Measurements from ENCODE around the gene ASB3. TPM values are rescaled to one million over a fixed set of nuclear protein-coding genes. Genes with fewer than 3 reads are reported as not detected.

The ASB3 gene
- polyA plus RNA-seq, 1 experiment, result 10.9 TPM

GRCh38 chr2:53701221-53701620 is 85.5 kb downstream of the ASB3 start:
- ChIA-PET POLR2A (no interaction called here), CTCF (no interaction called here)
- TF ChIP-seq, protein P1, sequence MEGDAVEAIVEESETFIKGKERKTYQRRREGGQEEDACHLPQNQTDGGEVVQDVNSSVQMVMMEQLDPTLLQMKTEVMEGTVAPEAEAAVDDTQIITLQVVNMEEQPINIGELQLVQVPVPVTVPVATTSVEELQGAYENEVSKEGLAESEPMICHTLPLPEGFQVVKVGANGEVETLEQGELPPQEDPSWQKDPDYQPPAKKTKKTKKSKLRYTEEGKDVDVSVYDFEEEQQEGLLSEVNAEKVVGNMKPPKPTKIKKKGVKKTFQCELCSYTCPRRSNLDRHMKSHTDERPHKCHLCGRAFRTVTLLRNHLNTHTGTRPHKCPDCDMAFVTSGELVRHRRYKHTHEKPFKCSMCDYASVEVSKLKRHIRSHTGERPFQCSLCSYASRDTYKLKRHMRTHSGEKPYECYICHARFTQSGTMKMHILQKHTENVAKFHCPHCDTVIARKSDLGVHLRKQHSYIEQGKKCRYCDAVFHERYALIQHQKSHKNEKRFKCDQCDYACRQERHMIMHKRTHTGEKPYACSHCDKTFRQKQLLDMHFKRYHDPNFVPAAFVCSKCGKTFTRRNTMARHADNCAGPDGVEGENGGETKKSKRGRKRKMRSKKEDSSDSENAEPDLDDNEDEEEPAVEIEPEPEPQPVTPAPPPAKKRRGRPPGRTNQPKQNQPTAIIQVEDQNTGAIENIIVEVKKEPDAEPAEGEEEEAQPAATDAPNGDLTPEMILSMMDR (IDR thresholded peaks at IDR 0.05; ENCODE audit: insufficient read depth, low read depth, low read length), result no peak
- H3K4me3 ChIP-seq (ENCODE audit: low read depth, low read length), result no peak overlapping the region
- no peak for DNase-seq (ENCODE audit: low read depth)
- no peaks in the 10 kb centered on the region for H3K27me3 ChIP-seq (ENCODE audit: control insufficient read depth, insufficient read depth, low read length)
- H3K36me3 ChIP-seq (ENCODE audit: control insufficient read depth, insufficient read depth, low read length), result no peaks in the 10 kb centered on the region

- no peaks in the 10 kb centered on the region for H3K27me3 ChIP-seq (ENCODE audit: control insufficient read depth, insufficient read depth, low read length)
- ChIA-PET POLR2A (no interaction called here), CTCF (no interaction called here)
- TF ChIP-seq, protein P1 (IDR thresholded peaks at IDR 0.05; ENCODE audit: insufficient read depth, low read depth, low read length), result no peak
- H3K36me3 ChIP-seq (ENCODE audit: control insufficient read depth, insufficient read depth, low read length), result no peaks in the 10 kb centered on the region
- no peak overlapping the region for H3K4me3 ChIP-seq (ENCODE audit: low read depth, low read length)
- DNase-seq (ENCODE audit: low read depth), result no peak
These were observed 89.1 kb downstream of the ASB3 start for GRCh38 chr2:53697686-53698085.

DNA sequence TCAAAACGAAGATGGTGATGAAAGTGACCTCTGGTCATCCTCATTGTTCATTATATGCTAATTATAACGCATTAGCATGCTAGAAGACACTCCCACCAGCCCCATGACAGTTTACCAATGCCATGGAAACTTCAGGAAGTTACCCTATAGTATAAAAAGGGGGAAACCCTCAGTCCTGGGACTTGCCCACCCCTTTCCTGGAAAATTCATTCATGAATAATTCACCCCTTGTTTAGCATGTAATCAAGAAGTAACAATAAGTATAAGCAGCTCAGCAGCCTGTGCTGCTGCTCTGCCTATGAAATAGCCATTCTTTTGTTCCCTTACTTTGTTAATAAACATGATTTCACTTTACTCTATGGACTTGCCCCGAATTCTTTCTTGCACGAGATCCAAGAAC is 89.7 kb downstream of the ASB3 start:
- POLR2A ChIA-PET, result no interaction called here
- TF ChIP-seq, protein P1 (IDR thresholded peaks at IDR 0.05; ENCODE audit: insufficient read depth, low read depth, low read length), result no peak

GRCh38 chr2:53695575-53695974 is 91.2 kb downstream of the ASB3 start:
- DNase-seq (ENCODE audit: low read depth), result no peak
- no peak overlapping the region for H3K4me3 ChIP-seq (ENCODE audit: low read depth, low read length)
- TF ChIP-seq, protein P1 (IDR thresholded peaks at IDR 0.05; ENCODE audit: insufficient read depth, low read depth, low read length), result no peak
- POLR2A ChIA-PET, result no interaction called here
- no peaks in the 10 kb centered on the region for H3K36me3 ChIP-seq (ENCODE audit: control insufficient read depth, insufficient read depth, low read length)
- CTCF ChIA-PET, result no interaction called here
- H3K27me3 ChIP-seq (ENCODE audit: control insufficient read depth, insufficient read depth, low read length), result no peaks in the 10 kb centered on the region

More for the DNA sequence above, 89.7 kb downstream of the ASB3 start:
- Histone ChIP-seq H3K4me3 (ENCODE audit: low read depth, low read length) (no peak overlapping the region), H3K27me3 (ENCODE audit: control insufficient read depth, insufficient read depth, low read length) (no peaks in the 10 kb centered on the region), H3K36me3 (ENCODE audit: control insufficient read depth, insufficient read depth, low read length) (no peaks in the 10 kb centered on the region)
- DNase-seq (ENCODE audit: low read depth), result no peak
- CTCF ChIA-PET, result no interaction called here

DNA sequence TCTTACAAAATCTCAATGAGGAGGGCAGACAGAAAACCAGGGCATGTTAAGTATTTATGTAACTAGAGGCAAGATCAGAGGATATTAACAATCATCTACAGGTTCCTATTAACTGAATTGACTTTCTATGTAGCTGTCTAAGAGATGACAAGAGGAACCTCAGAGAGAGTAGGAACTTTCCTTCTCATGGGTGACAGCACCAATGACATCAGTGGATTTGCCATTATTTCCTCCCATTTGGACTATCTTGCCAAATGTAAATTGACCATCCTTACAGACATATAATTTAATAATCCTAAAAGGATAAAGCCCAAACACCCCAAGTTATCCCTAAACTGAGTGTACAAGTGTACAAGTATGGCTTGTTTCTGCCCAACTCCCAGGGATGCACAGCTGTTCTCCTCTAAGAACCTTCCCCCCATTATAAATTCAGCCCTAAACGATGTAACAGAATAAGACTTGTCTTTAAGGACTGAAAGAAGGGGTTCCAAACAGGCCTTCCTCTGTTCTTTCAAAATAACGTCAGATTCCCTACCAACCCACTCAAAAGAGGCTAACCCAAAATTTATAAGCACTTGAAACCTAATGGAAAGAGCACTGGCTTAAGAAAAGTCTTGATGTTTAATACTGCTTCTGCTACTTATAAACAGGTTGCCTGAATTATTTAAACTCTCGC is 92.5 kb downstream of the ASB3 start:
- TF ChIP-seq, protein P1 (IDR thresholded peaks at IDR 0.05; ENCODE audit: insufficient read depth, low read depth, low read length), result no peak
- ChIA-PET CTCF (no interaction called here), POLR2A (no interaction called here)
- DNase-seq (ENCODE audit: low read depth), result no peak
- no peaks in the 10 kb centered on the region for H3K27me3 ChIP-seq (ENCODE audit: control insufficient read depth, insufficient read depth, low read length)
- no peak overlapping the region for H3K4me3 ChIP-seq (ENCODE audit: low read depth, low read length)
- H3K36me3 ChIP-seq (ENCODE audit: control insufficient read depth, insufficient read depth, low read length), result no peaks in the 10 kb centered on the region
